ENCODE measurements around the gene IKZF2.

DNA sequence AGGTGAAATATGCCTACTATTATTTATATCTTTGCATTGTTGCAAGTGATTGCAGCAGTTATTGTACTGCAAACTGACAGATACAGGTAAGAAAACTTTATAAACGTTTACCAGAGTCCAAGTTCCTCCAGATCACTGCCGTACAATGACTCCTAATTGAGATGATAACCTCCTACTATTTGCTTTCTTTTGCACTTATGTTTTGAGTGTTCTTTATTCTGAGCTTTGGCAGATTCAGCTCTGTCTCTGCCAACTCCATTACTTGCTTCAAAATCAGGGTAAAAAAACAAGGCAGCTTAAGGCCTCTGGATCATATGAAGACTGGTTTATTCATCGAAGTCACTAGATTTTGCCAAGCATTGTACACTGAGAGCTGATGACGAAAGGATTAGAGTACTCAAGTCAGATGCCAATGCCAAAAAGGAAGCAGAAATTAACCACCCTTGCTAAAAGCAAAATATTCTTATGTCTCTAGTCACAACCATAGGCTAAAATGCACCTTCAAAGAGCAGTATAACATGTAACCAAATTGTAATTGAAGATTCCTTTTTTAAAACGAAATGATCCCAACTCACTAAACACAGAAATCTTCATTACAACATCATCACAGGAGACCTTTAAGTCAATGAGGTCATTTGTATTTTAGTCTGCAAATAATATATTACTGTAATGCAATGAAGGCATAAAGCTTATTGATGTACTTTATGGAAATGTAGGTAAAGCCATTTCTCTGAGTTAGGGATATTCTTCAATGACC, 10.5 kb upstream of the IKZF2 start:
- TF ChIP-seq, protein P1, sequence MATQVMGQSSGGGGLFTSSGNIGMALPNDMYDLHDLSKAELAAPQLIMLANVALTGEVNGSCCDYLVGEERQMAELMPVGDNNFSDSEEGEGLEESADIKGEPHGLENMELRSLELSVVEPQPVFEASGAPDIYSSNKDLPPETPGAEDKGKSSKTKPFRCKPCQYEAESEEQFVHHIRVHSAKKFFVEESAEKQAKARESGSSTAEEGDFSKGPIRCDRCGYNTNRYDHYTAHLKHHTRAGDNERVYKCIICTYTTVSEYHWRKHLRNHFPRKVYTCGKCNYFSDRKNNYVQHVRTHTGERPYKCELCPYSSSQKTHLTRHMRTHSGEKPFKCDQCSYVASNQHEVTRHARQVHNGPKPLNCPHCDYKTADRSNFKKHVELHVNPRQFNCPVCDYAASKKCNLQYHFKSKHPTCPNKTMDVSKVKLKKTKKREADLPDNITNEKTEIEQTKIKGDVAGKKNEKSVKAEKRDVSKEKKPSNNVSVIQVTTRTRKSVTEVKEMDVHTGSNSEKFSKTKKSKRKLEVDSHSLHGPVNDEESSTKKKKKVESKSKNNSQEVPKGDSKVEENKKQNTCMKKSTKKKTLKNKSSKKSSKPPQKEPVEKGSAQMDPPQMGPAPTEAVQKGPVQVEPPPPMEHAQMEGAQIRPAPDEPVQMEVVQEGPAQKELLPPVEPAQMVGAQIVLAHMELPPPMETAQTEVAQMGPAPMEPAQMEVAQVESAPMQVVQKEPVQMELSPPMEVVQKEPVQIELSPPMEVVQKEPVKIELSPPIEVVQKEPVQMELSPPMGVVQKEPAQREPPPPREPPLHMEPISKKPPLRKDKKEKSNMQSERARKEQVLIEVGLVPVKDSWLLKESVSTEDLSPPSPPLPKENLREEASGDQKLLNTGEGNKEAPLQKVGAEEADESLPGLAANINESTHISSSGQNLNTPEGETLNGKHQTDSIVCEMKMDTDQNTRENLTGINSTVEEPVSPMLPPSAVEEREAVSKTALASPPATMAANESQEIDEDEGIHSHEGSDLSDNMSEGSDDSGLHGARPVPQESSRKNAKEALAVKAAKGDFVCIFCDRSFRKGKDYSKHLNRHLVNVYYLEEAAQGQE (IDR thresholded peaks at IDR 0.05; ENCODE audit: insufficient replicate concordance, low read depth), result no peak
- TF ChIP-seq, protein P2, sequence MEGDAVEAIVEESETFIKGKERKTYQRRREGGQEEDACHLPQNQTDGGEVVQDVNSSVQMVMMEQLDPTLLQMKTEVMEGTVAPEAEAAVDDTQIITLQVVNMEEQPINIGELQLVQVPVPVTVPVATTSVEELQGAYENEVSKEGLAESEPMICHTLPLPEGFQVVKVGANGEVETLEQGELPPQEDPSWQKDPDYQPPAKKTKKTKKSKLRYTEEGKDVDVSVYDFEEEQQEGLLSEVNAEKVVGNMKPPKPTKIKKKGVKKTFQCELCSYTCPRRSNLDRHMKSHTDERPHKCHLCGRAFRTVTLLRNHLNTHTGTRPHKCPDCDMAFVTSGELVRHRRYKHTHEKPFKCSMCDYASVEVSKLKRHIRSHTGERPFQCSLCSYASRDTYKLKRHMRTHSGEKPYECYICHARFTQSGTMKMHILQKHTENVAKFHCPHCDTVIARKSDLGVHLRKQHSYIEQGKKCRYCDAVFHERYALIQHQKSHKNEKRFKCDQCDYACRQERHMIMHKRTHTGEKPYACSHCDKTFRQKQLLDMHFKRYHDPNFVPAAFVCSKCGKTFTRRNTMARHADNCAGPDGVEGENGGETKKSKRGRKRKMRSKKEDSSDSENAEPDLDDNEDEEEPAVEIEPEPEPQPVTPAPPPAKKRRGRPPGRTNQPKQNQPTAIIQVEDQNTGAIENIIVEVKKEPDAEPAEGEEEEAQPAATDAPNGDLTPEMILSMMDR (IDR thresholded peaks at IDR 0.05; ENCODE audit: insufficient read depth, low read length), result no peak
- TF ChIP-seq POLR2AphosphoS5 (IDR thresholded peaks at IDR 0.05; ENCODE audit: low read depth), result no peak
- TF ChIP-seq GABPA (IDR thresholded peaks at IDR 0.05; ENCODE audit: low read depth), result no peak

All from HL-60 (cell line).